K562 (cell line): ENCODE results near the gene ARFRP1. TPM values are rescaled to one million over a fixed set of nuclear protein-coding genes. Genes with fewer than 3 reads are reported as not detected.
A peak's percentile ranks its signal among the peaks of the same experiment; 100 is the strongest.

Experiments
- ARID3A ChIP-seq: IDR thresholded peaks from 2 replicates; pipeline ENCODE4 v1.6.1; 2012; ENCODE audit warnings: low read depth, low read length, improper control_type of control experiment, borderline replicate concordance
- DLX4 ChIP-seq: fragments of 250-450 bp; sonication (Bioruptor Pico); IDR thresholded peaks from 2 replicates; pipeline ENCODE4 v1.6.1; 2021; ENCODE audit warnings: mild to moderate bottlenecking
- FOXP4 ChIP-seq: sonication (generic); formaldehyde crosslinking; IDR thresholded peaks from 2 replicates; pipeline ENCODE4 v1.8.0; 2022; ENCODE audit warnings: mild to moderate bottlenecking, missing genetic modification reagents, borderline replicate concordance
- GTF2B ChIP-seq: IDR thresholded peaks from 2 replicates; pipeline ENCODE4 v1.6.1; 2011; ENCODE audit not compliant: insufficient read length; ENCODE audit errors: extremely low read depth
- HMGXB4 ChIP-seq: sonication (generic); formaldehyde crosslinking; IDR thresholded peaks from 2 replicates; pipeline ENCODE4 v1.8.1; 2023; ENCODE audit warnings: mild to moderate bottlenecking, missing genetic modification reagents
- HNRNPK ChIP-seq: fragments of 200-400 bp; formaldehyde crosslinking; IDR thresholded peaks from one replicate; pipeline ENCODE4 v1.6.1; 2018; ENCODE audit warnings: mild to moderate bottlenecking, low read depth, low read length; ENCODE audit not compliant: poor library complexity, severe bottlenecking
- HNRNPL ChIP-seq: fragments of 200-400 bp; formaldehyde crosslinking; IDR thresholded peaks from 2 replicates; pipeline ENCODE4 v1.6.1; 2017; ENCODE audit warnings: low read depth, mild to moderate bottlenecking, low read length
- MEF2A ChIP-seq: IDR thresholded peaks from 2 replicates; pipeline ENCODE4 v1.6.1; 2011; ENCODE audit warnings: low read depth, mild to moderate bottlenecking, low read length, moderate library complexity; ENCODE audit not compliant: control insufficient read depth
- NCOA1 ChIP-seq: fragments of 450-650 bp; IDR thresholded peaks from 2 replicates; pipeline ENCODE4 v1.6.1; 2016; ENCODE audit warnings: low read depth
- NCOR1 ChIP-seq: fragments of 450-650 bp; IDR thresholded peaks from 2 replicates; pipeline ENCODE4 v1.6.1; 2016; ENCODE audit warnings: mild to moderate bottlenecking, moderate library complexity
- PCBP2 ChIP-seq: fragments of 200-400 bp; formaldehyde crosslinking; IDR thresholded peaks from 2 replicates; pipeline ENCODE4 v1.6.1; 2018; ENCODE audit warnings: low read length, low read depth, mild to moderate bottlenecking, moderate library complexity; ENCODE audit not compliant: poor library complexity, severe bottlenecking
- POLR2AphosphoS2 ChIP-seq: IDR thresholded peaks from 2 replicates; pipeline ENCODE4 v1.6.1; 2012; ENCODE audit warnings: low read length, improper control_type of control experiment
- POLR3G ChIP-seq: IDR thresholded peaks from 2 replicates; pipeline ENCODE4 v1.6.1; 2011; ENCODE audit not compliant: insufficient read length, insufficient replicate concordance; ENCODE audit errors: extremely low read depth
- SNRNP70 ChIP-seq: fragments of 200-400 bp; formaldehyde crosslinking; optimal IDR thresholded peaks from 2 replicates; pipeline ENCODE3; 2017; ENCODE audit warnings: low read depth, low read length
- SRSF3 ChIP-seq: fragments of 200-400 bp; formaldehyde crosslinking; IDR thresholded peaks from 2 replicates; pipeline ENCODE4 v1.6.1; 2016; ENCODE audit warnings: mild to moderate bottlenecking, low read length, moderate library complexity; ENCODE audit not compliant: insufficient read depth
- TFAM ChIP-seq: fragments of 250-450 bp; sonication (Bioruptor Pico); conservative IDR thresholded peaks from 2 replicates; pipeline ENCODE4 v1.5.0; 2021; ENCODE audit warnings: mild to moderate bottlenecking, moderate library complexity
- ZC3H4 ChIP-seq: sonication (generic); formaldehyde crosslinking; IDR thresholded peaks from 2 replicates; pipeline ENCODE4 v1.9.0; 2021; ENCODE audit warnings: missing genetic modification reagents, borderline replicate concordance
- ZFP30 ChIP-seq: fragments of 250-450 bp; sonication (Bioruptor Pico); IDR thresholded peaks from 2 replicates; pipeline ENCODE4 v1.8.0; 2022; ENCODE audit warnings: moderate library complexity, mild to moderate bottlenecking, inconsistent platforms, borderline replicate concordance
- ZNF324 ChIP-seq: fragments of 250-450 bp; sonication (Bioruptor Pico); IDR thresholded peaks from 2 replicates; pipeline ENCODE4 v1.4.0; 2020; ENCODE audit warnings: mild to moderate bottlenecking
- ZNF408 ChIP-seq: fragments of 250-450 bp; sonication (Bioruptor Pico); IDR thresholded peaks from 2 replicates; pipeline ENCODE4 v1.4.0; 2020; ENCODE audit warnings: low read depth, mild to moderate bottlenecking, moderate library complexity
- ZNF445 ChIP-seq: fragments of 250-450 bp; sonication (Bioruptor Pico); IDR thresholded peaks from 2 replicates; pipeline ENCODE4 v1.4.0; 2020; ENCODE audit warnings: low read depth, mild to moderate bottlenecking, moderate library complexity
- polyA plus RNA-seq, 8 experiments: library from polyadenylated mRNA; depleted of rRNA in 4 of 8; stranded (reverse) in 5 of 8; unstranded in 3 of 8; fragments of >200 nt; fragmentation: Nextera tagmentation in 2 of 8; fragmentation: Illumina TruSeq in 1 of 8; extraction: Ambion mirVana in 2 of 8; extraction: Trizol in 1 of 8; gene quantifications; 2 replicates each; pipeline versions ENCODE4 v1.2.1 to v1.2.3, GENCODE V29; 2011 to 2014; ENCODE audit warnings: inconsistent platforms in 1 of 8, missing spikeins in 1 of 8
- total RNA-seq, 7 experiments: library from RNA; depleted of rRNA in 6 of 7; stranded (reverse); fragments of >200 nt in 6 of 7; fragmentation: Illumina TruSeq in 2 of 7; extraction: Trizol in 2 of 7; gene quantifications; 2 replicates each; pipeline versions ENCODE4 v1.2.1 to v1.2.3, GENCODE V29; 2011 to 2021; ENCODE audit warnings: low replicate concordance in 1 of 7

ARFRP1 gene
- total and polyA plus RNA-seq, 9 of the 15 experiments (the other 6 are each of a cell fraction or from before 2014, with no cell fraction given): 2.2 to 78.9 (median 37.3) TPM

GRCh38 chr20:63707558-63708300, at the start of gene ARFRP1, which contains the start of gene ZGPAT (continued):
- no peak for TF ChIP-seq FOXP4 (CRISPR knock-in tag)
- no peak for TF ChIP-seq TFAM (CRISPR knock-in tag)
- no peak for TF ChIP-seq HMGXB4 (CRISPR knock-in tag)
- TF ChIP-seq ZNF445 (CRISPR knock-in tag): no peak
- no peak for TF ChIP-seq ZC3H4 (CRISPR knock-in tag)
- TF ChIP-seq SRSF3: no peak
- TF ChIP-seq ARID3A: no peak
- no peak for TF ChIP-seq SNRNP70
- TF ChIP-seq NCOA1: no peak
- no peak for TF ChIP-seq MEF2A
- no peak for TF ChIP-seq POLR3G
- no peak for TF ChIP-seq PCBP2
- 0 out of 2 replicates have a peak, but pooled peaks have one; percentile 9 for TF ChIP-seq ZNF324
- TF ChIP-seq DLX4 (CRISPR knock-in tag): no peak
- no peak for TF ChIP-seq HNRNPK
- no peak for TF ChIP-seq ZFP30 (CRISPR knock-in tag)
- TF ChIP-seq HNRNPL: 0 out of 2 replicates have a peak, but pooled peaks have one; percentile 28
- TF ChIP-seq POLR2AphosphoS2: no peak
- no peak for TF ChIP-seq ZNF408 (CRISPR knock-in tag)
- no peak for TF ChIP-seq GTF2B
- TF ChIP-seq NCOR1: peak; percentile 62
